ENCODE results near the gene CERS5. TPM values are rescaled to one million over a fixed set of nuclear protein-coding genes. Genes with fewer than 3 reads are reported as not detected.
A peak's percentile ranks its signal among the peaks of the same experiment; 100 is the strongest.

The CERS5 gene
- total RNA-seq, 2 donors from 2014 or later = 82.5 to 87.6 TPM

DNA sequence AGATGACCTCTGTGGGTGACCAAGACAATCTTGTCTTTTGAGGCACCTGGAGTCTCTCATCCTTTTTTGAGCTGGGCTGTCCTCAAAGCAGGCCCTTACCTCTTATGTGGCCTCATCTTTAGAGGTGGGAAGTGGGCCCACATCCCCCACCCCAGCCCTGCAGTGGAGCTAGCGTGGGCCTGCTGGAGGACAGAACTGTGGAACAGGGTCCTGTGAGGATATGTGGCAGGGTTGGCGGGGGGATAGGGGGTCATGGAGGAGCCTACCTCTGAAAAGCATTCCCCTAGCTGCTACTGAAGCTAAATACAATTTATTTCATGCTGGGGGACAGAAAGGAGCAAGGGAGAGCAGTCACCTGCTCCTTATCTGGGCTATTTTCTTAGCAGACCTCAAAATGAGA lies 63.8 kb downstream of the CERS5 start:
- no peaks in the 10 kb centered on the region for H3K9me3 Mint-ChIP-seq
- no peak overlapping the region for H3K27ac Mint-ChIP-seq

DNA sequence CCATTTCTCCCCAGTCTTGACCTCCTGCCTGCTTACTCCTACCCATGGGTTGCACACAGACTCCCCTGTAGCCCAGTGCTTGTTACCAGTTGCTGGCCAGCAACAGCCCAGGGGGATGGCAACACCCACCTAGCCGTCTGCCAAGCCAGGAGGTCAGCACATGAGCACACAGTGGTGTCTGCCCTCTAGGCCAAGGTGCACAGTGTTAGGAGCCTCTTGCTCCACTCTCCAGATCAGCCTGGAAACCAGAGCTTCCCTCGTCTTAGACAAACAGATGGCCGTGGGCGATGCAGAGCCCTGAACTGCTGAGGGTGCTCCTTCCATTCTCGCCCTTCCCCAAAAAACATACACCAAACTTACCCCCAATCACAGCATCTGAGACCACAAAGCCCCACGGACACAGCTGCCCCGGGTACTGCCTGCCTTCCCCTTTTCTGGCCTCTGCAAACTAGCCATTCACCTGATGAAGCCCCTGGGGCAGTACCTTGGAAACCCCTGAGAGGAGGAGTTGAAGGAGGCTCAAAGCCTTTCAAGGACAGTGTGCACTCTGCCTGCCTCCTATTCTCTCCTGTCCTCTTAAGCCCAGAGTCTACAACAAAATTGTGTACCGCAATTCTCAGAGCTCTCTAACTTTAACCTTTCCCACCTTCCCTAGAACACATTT lies 64.4 kb downstream of the CERS5 start:
- Mint-ChIP-seq H3K36me3 (ENCODE audit: insufficient read depth in 2 of 2) (peaks cover 1 to 10% of the 10 kb centered on the region in 2 donors), H3K4me1 (ENCODE audit: low read depth) (peaks cover 5% of the 10 kb centered on the region), H3K9me3 (no peaks in the 10 kb centered on the region), H3K4me3 (no peak overlapping the region), H3K27me3 (ENCODE audit: low read depth) (peaks cover 7% of the 10 kb centered on the region), H3K27ac (peak overlapping the region; percentile 0)
- no peak for ATAC-seq (replicated peaks in 1 of 2)
- DNase-seq = no peak

More for the DNA sequence above, 63.8 kb downstream of the CERS5 start:
- Mint-ChIP-seq H3K4me1 (ENCODE audit: low read depth) (peaks cover 5% of the 10 kb centered on the region), H3K36me3 (ENCODE audit: insufficient read depth in 2 of 2) (peaks cover 0 to 7% of the 10 kb centered on the region in 2 donors), H3K27me3 (ENCODE audit: low read depth) (peaks cover 7% of the 10 kb centered on the region), H3K4me3 (no peak overlapping the region)
- DNase-seq (no peak), ATAC-seq (replicated peaks in 1 of 2) (no peak)

DNA sequence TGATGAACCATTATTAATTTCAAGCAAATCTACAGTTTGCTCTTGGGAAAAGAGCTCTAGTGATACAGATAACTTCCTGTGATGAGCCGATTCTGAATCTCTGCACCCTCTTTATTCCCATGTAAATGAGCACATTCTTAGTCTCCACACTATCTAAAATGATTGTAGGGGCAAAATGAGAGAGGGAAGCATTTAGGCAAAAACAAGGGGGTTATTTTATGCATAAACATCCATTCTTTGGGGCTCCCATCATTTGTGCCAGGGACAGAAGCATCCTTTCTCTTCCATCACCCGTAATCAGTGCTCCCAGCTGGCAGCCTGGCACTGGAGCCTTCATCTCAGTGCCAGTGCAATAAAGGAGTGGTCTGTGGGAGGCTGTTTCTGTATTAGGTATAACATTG lies 65.0 kb downstream of the CERS5 start:
- peaks cover 7% of the 10 kb centered on the region for H3K27me3 Mint-ChIP-seq (ENCODE audit: low read depth)
- peaks cover 5% of the 10 kb centered on the region for H3K4me1 Mint-ChIP-seq (ENCODE audit: low read depth)
- ATAC-seq (replicated peaks in 1 of 2) (no peak), DNase-seq (no peak)
- no peaks in the 10 kb centered on the region for H3K9me3 Mint-ChIP-seq
- H3K4me3 Mint-ChIP-seq = no peak overlapping the region
- peaks cover 2 to 17% of the 10 kb centered on the region in 2 donors for H3K36me3 Mint-ChIP-seq (ENCODE audit: insufficient read depth in 2 of 2)
- no peak overlapping the region for H3K27ac Mint-ChIP-seq

DNA sequence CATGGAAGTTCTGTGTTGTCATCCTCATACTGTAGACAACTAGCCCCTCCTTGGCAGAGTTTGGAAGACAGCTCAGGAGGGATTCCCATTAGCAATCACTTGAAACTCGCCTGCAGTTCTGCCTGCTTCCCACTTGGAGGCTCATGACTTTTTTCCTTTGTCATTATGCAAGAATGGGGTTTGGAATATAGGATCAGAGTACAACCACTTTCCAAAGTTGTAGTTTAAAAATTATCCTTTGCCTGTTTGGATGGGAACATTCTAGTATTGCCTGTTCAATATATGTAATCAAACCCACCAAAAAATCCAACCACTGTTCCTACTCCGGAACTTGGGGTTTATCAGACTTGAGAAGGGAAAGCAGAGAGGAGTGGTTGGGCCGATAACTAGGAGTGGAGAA lies 65.5 kb downstream of the CERS5 start:
- peaks cover 5% of the 10 kb centered on the region for H3K4me1 Mint-ChIP-seq (ENCODE audit: low read depth)
- no peak overlapping the region for H3K4me3 Mint-ChIP-seq
- H3K27me3 Mint-ChIP-seq (ENCODE audit: low read depth) = peaks cover 7% of the 10 kb centered on the region
- no peak overlapping the region for H3K27ac Mint-ChIP-seq
- ATAC-seq (replicated peaks in 1 of 2) = no peak
- H3K9me3 Mint-ChIP-seq = no peaks in the 10 kb centered on the region
- peaks cover 3 to 20% of the 10 kb centered on the region in 2 donors for H3K36me3 Mint-ChIP-seq (ENCODE audit: insufficient read depth in 2 of 2)
- DNase-seq = no peak

DNA sequence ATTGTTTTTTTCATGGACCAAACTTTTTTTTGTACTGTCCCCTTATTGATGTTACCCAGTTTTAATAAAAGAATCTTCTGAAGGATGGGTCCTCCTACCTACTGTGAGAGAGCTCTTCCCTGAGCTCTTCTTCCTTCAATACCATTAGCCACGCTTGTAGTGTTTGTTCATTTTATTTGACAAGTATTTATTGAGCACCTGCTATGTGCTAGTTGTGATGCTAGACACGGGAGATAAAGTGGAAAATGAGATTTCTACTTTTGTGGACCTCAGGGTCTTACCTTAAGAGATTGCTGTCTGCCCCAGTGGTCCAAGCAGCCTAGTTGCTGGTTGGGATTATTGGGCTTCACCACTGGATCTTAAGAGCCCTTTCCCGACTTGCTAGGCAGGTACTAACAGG lies 66.6 kb downstream of the CERS5 start:
- peaks cover 5% of the 10 kb centered on the region for H3K4me1 Mint-ChIP-seq (ENCODE audit: low read depth)
- H3K27me3 Mint-ChIP-seq (ENCODE audit: low read depth) = peaks cover 2% of the 10 kb centered on the region
- ATAC-seq (replicated peaks in 1 of 2) (no peak), DNase-seq (no peak)
- no peak overlapping the region for H3K4me3 Mint-ChIP-seq
- H3K9me3 Mint-ChIP-seq = no peaks in the 10 kb centered on the region
- H3K27ac Mint-ChIP-seq = no peak overlapping the region
- peaks cover 13 to 30% of the 10 kb centered on the region in 2 donors for H3K36me3 Mint-ChIP-seq (ENCODE audit: insufficient read depth in 2 of 2)

DNA sequence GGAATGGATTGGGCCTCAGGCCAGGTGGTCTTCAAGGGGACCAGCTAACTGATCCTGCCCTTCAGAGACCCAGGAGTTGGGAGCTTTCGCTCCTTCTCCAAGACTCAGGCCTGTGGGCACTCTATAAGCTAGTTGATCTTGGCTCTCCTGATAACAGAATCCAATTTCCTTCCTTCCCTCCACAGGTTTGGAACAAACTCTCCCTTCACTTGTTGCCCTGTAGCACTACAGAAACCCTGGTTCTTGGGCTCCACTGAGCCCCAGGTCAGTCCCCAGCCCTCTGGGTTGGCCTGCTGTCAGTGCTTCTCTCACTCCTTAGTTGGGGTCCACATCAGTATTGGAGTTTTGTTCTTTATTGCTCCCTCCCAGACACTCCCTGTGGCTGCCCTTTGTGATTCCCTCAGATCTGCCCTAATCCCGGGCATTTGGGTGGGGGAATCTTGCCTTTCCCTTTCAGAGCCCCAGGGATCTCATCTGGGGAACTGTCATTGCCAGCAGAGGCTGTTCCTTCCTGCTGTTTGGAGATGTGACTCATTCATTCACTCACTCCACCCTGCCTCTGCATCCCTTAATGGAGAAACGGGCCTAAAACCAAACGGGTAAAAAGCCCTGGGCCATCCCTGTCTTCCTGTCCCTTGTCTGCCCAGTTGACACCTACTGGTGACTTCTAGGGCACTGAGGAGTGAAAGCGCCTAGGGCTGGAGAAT lies 67.7 kb downstream of the CERS5 start:
- ATAC-seq (replicated peaks in 1 of 2) (no peak), DNase-seq (no peak)
- H3K4me3 Mint-ChIP-seq = no peak overlapping the region
- H3K27me3 Mint-ChIP-seq (ENCODE audit: low read depth) = no peaks in the 10 kb centered on the region
- peaks cover 5% of the 10 kb centered on the region for H3K4me1 Mint-ChIP-seq (ENCODE audit: low read depth)
- no peak overlapping the region for H3K27ac Mint-ChIP-seq
- H3K36me3 Mint-ChIP-seq (ENCODE audit: insufficient read depth in 2 of 2) = peaks cover 15 to 32% of the 10 kb centered on the region in 2 donors
- H3K9me3 Mint-ChIP-seq = no peaks in the 10 kb centered on the region

DNA sequence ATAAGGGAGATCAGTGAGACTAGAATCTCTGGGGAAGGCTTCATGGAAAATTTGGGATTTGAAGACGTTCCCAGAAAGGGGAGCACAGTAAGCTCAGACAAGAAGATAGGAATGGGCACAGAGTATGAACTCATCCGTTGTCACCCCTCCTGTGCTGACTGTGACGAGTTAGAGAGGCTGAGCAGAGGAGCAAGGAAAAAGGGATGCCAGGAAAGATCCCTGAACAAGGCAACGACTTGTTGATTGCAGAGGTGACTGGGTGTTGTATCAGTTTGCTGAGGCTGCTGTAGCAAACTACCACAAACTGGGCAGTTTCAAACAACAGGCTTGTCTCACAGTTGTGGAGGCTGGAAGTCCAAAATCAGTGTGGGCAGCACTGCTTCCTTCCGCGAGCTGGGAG lies 69.2 kb downstream of the CERS5 start:
- peaks cover 15 to 33% of the 10 kb centered on the region in 2 donors for H3K36me3 Mint-ChIP-seq (ENCODE audit: insufficient read depth in 2 of 2)
- no peaks in the 10 kb centered on the region for H3K4me1 Mint-ChIP-seq (ENCODE audit: low read depth)
- no peak overlapping the region for H3K4me3 Mint-ChIP-seq
- H3K27ac Mint-ChIP-seq = no peak overlapping the region
- H3K27me3 Mint-ChIP-seq (ENCODE audit: low read depth) = no peaks in the 10 kb centered on the region
- no peak for DNase-seq
- no peak for ATAC-seq (replicated peaks in 1 of 2)
- H3K9me3 Mint-ChIP-seq = no peaks in the 10 kb centered on the region

DNA sequence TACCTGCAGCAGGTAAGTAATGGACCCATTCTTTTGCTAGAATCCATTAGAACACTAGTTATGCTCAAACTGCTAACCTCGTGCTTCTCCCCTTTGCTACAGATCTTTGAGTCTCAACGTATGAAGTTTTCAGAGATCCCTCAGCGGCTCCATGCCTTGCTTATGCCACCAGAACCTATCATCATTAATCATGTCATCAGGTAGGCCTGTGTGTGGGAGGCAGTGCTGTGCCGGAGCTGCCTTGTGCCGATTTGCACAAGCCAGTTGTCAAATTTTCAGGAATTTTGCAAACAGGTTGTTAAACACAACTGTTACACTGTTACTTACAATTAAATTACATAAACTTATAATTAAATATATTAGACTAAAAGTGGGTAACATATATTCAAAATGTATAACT lies 76.8 kb downstream of the CERS5 start:
- Mint-ChIP-seq H3K4me1 (ENCODE audit: low read depth) (peaks cover 37% of the 10 kb centered on the region), H3K27me3 (ENCODE audit: low read depth) (no peaks in the 10 kb centered on the region), H3K4me3 (no peak overlapping the region), H3K27ac (no peak overlapping the region), H3K9me3 (no peaks in the 10 kb centered on the region), H3K36me3 (ENCODE audit: insufficient read depth in 2 of 2) (peaks cover 6 to 17% of the 10 kb centered on the region in 2 donors)
- ATAC-seq (replicated peaks in 1 of 2) (no peak), DNase-seq (no peak)

DNA sequence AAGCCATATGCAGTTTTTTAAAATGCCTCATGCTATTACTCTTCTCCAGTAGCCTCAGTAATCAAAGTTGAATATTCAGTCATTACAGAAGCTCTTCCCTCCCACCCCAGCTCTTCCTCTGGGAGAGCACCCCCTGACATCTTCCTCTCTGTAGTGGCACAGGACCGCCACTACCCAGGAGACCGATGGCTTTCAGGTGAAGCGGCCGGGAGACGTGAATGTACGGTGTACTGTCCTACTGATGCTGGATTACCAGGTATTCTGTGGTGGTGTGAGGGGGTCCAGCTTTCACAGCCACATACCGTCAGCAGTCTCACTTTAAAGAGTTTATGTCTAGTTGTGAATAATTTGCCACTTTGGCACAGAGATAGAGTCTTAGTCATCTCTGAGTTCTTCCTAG lies 77.4 kb downstream of the CERS5 start:
- Mint-ChIP-seq H3K9me3 (no peaks in the 10 kb centered on the region), H3K4me1 (ENCODE audit: low read depth) (peaks cover 39% of the 10 kb centered on the region), H3K27ac (no peak overlapping the region), H3K36me3 (ENCODE audit: insufficient read depth in 2 of 2) (peaks cover 6 to 16% of the 10 kb centered on the region in 2 donors), H3K4me3 (no peak overlapping the region), H3K27me3 (ENCODE audit: low read depth) (no peaks in the 10 kb centered on the region)
- no peak for DNase-seq
- ATAC-seq (replicated peaks in 1 of 2) = no peak

DNA sequence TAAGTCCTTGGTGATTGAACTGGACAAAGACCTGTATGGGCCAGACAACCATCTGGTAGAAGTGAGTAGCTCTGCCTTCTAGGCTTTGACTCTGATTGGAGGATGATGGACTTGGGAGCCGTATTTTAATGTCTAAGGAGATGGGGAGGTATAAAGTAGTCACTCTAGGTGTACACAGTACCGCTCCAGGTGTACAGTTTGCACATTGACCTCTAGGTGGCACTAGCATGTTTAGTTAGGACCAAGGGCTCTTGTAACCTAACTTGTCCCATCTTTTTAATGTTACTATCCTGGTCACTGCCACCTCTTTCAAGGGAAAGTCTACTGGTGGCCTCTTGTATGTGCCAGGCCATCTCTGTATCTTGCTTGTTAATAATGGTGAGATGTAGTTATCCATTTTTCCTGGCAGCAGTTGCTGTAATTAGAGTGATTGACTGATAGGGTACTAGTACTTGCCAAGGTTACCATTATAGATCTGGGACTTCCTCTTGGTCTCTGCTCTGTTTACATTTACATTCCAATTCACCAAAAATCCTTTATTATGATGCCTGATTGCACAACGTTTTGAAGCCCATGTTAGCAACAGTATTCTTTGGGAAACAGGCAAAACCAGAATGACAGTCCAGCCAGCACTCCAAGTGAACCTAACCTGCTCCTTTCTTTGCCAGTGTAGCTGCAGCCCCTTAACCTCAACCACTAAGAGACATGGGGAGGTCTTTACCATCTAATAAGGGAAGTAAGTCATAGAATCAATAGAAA lies 78.4 kb downstream of the CERS5 start:
- H3K27me3 Mint-ChIP-seq (ENCODE audit: low read depth) = no peaks in the 10 kb centered on the region
- ATAC-seq (replicated peaks in 1 of 2) (peak; percentile 33 to 37), DNase-seq (peak; percentile 63 to 66)
- H3K9me3 Mint-ChIP-seq = no peaks in the 10 kb centered on the region
- peak overlapping the region; percentile 96 for H3K27ac Mint-ChIP-seq
- H3K4me1 Mint-ChIP-seq (ENCODE audit: low read depth) = peaks cover 42% of the 10 kb centered on the region
- peaks cover 6 to 15% of the 10 kb centered on the region in 2 donors for H3K36me3 Mint-ChIP-seq (ENCODE audit: insufficient read depth in 2 of 2)
- peak overlapping the region; percentile 41 to 78 for H3K4me3 Mint-ChIP-seq

DNA sequence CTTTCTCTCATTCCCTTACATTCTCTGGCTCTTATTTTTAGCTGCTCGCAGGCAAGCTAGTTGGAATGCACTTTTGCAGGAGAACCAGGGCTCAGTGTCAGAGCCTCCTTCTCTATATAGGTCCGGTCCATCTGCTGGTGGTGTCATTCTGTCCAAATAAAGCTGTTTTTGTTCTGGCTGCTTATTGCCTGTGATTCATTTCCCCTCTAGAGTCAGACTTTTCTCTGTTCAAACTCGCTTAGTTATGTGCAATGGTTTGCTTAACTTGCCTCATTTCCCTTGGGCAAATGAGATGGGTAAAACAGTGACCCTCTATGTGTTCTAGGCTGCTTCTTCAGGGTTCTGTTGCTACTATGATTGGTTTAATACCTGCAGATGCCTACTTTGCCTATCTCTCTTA lies 79.2 kb downstream of the CERS5 start:
- Mint-ChIP-seq H3K9me3 (no peaks in the 10 kb centered on the region), H3K4me1 (ENCODE audit: low read depth) (peaks cover 48% of the 10 kb centered on the region), H3K4me3 (peak overlapping the region; percentile 41 to 78), H3K36me3 (ENCODE audit: insufficient read depth in 2 of 2) (peaks cover 6 to 15% of the 10 kb centered on the region in 2 donors), H3K27me3 (ENCODE audit: low read depth) (no peaks in the 10 kb centered on the region), H3K27ac (peak overlapping the region; percentile 96)
- ATAC-seq (replicated peaks in 1 of 2) = peak; percentile 3 to 18
- DNase-seq = no peak

DNA sequence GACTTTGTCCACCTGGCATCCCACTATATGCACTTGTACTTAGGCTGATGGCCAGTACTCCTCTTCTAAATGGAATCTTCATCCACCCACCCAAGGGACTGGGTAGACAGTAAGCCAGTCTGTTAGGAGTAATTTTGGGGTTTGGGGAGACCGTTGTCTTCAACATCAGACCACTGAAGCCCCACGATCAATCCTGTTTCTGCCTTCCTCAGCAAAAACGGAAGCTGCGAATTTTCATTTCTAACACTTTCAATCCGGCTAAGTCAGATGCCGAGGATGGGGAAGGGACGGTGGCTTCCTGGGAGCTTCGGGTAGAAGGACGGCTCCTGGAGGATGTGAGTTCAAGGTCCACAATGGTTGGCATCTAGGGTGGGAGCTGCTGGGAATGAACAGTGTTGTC lies 80.0 kb downstream of the CERS5 start:
- no peaks in the 10 kb centered on the region for H3K9me3 Mint-ChIP-seq
- peaks cover 6 to 15% of the 10 kb centered on the region in 2 donors for H3K36me3 Mint-ChIP-seq (ENCODE audit: insufficient read depth in 2 of 2)
- peak overlapping the region in 1 of 2 donors; percentile 78 for H3K4me3 Mint-ChIP-seq
- H3K4me1 Mint-ChIP-seq (ENCODE audit: low read depth) = peaks cover 55% of the 10 kb centered on the region
- no peaks in the 10 kb centered on the region for H3K27me3 Mint-ChIP-seq (ENCODE audit: low read depth)
- ATAC-seq (replicated peaks in 1 of 2) = no peak
- no peak for DNase-seq
- H3K27ac Mint-ChIP-seq = peak overlapping the region; percentile 96

DNA sequence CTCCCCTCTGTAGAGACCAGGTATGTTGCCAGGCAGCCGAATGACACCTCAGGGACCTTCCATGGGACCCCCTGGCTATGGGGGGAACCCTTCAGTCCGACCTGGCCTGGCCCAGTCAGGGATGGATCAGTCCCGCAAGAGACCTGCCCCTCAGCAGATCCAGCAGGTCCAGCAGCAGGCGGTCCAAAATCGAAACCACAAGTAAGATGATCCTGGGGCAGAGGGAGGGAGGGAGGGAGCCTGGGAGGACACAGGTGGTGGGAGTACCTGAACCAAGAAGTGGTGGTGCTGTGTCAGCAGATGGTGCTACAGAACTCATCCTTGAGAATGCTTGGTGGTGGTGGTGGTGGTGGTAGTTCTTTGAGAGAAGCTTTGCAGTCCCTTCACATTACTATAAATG lies 81.0 kb downstream of the CERS5 start:
- DNase-seq (no peak), ATAC-seq (replicated peaks in 1 of 2) (no peak)
- Mint-ChIP-seq H3K4me3 (peak overlapping the region; percentile 92 to 93), H3K9me3 (no peaks in the 10 kb centered on the region), H3K27ac (peak overlapping the region; percentile 93), H3K36me3 (ENCODE audit: insufficient read depth in 2 of 2) (peaks cover 3 to 13% of the 10 kb centered on the region in 2 donors), H3K27me3 (ENCODE audit: low read depth) (no peaks in the 10 kb centered on the region), H3K4me1 (ENCODE audit: low read depth) (peaks cover 56% of the 10 kb centered on the region)

Data from activated T-cell treated with anti-CD3 and anti-CD28 coated beads, Interleukin-2, amount 50 U/mL, for 72 hours (primary cell).